GM12801 (cell line): ENCODE data around the gene LTBP4.

Experiments used
- TF ChIP-seq, protein P1 (sequence below): IDR thresholded peaks from one replicate; pipeline ENCODE4 v1.5.1; 2011; ENCODE audit warnings: control low read depth; ENCODE audit not compliant: insufficient read length; ENCODE audit errors: extremely low read depth

LTBP4 gene

DNA sequence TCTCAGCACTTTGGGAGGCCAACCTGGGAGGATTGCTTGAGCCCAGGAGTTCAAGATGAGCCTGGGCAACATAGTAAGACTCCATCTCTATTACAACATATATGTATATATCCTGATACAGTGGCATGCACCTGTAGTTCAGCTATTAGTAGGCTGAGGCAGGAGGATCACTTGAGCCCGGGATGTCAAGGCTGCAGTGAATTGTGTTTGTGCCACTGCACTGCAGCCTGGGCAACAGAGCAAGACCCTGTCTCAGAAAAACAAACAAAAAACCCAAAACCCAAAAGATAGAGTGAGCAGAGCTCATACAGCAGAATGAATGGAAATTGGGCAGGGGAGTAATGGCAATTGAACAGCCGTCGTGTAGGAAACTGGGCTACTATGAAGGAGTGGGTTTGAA lies 41.8 kb upstream of the LTBP4 start:
- TF ChIP-seq, protein P1, sequence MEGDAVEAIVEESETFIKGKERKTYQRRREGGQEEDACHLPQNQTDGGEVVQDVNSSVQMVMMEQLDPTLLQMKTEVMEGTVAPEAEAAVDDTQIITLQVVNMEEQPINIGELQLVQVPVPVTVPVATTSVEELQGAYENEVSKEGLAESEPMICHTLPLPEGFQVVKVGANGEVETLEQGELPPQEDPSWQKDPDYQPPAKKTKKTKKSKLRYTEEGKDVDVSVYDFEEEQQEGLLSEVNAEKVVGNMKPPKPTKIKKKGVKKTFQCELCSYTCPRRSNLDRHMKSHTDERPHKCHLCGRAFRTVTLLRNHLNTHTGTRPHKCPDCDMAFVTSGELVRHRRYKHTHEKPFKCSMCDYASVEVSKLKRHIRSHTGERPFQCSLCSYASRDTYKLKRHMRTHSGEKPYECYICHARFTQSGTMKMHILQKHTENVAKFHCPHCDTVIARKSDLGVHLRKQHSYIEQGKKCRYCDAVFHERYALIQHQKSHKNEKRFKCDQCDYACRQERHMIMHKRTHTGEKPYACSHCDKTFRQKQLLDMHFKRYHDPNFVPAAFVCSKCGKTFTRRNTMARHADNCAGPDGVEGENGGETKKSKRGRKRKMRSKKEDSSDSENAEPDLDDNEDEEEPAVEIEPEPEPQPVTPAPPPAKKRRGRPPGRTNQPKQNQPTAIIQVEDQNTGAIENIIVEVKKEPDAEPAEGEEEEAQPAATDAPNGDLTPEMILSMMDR, result no peak

DNA sequence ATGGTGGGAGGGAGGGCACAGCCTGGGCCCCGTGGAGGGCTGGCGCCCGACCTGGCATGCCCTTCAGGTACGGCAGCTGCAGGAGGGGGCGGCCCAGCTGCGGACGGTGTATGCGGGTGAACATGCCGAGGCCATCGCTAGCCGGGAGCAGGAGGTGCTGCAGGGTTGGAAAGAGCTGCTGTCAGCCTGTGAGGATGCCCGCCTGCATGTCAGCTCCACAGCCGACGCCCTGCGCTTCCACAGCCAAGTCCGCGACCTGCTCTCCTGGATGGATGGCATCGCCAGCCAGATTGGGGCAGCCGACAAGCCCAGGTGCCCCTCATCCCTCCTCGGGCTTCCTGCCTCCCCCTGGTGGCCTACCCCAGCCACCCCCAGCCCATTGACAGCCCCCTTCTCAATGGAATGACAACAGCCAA lies 41.1 kb upstream of the LTBP4 start:
- TF ChIP-seq, protein P1, result no peak

DNA sequence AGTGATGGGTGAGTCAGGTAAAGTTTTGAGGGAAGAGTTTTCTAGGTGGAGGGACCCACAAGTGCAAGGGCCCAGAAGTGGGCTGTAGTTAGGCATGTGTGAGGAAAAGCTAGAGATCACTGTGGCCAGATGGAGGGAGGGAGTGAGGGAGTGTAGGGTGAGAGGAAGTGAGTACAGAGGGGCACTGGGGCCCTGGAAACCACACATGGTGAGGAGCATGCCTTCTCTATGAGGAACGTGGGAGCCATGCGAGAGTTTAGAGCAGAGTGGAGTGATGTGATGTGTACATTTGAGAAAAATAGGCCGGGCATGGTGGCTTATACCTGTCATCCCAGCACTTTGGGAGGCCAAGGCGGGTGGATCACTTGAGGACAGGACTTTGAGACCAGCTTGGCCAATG lies 39.2 kb upstream of the LTBP4 start:
- TF ChIP-seq, protein P1, result no peak

DNA sequence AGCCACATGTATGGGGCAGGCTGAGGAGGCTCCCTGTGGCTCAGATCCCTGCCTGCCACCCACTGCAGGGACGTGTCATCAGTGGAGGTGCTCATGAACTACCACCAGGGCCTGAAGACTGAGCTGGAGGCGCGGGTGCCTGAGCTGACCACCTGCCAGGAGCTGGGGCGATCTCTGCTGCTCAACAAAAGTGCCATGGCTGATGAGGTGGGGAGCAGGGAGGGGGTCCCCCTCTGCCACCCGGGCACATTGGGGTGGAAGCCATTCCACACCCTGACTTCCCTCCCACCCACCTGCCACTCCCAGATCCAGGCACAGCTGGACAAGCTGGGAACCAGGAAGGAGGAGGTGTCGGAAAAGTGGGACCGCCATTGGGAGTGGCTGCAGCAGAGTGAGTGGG lies 35.8 kb upstream of the LTBP4 start:
- TF ChIP-seq, protein P1, result no peak

DNA sequence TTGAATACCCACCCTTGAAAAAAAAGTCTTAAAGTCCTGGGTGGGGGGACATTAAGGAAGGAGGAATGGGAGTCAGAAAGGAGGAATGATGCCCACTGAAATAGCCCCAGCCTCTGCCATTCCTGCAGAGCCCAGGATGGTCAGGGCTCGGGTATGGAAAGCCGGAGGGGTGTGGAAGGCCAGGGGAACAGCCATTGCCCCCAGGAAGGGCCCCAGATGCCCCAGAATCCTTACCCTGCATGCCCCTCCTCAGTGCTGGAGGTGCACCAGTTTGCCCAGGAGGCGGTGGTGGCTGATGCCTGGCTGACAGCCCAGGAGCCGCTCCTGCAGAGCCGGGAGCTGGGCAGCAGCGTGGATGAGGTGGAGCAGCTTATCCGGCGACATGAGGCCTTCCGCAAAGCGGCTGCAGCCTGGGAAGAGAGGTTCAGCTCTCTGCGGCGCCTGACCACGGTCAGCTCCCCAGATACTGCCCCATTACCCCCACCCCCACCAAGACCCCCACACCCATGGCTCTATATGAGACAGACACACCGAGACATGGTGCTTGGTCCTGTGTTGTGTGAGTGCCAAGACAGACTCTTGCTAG lies 35.2 kb upstream of the LTBP4 start:
- TF ChIP-seq, protein P1, result no peak

DNA sequence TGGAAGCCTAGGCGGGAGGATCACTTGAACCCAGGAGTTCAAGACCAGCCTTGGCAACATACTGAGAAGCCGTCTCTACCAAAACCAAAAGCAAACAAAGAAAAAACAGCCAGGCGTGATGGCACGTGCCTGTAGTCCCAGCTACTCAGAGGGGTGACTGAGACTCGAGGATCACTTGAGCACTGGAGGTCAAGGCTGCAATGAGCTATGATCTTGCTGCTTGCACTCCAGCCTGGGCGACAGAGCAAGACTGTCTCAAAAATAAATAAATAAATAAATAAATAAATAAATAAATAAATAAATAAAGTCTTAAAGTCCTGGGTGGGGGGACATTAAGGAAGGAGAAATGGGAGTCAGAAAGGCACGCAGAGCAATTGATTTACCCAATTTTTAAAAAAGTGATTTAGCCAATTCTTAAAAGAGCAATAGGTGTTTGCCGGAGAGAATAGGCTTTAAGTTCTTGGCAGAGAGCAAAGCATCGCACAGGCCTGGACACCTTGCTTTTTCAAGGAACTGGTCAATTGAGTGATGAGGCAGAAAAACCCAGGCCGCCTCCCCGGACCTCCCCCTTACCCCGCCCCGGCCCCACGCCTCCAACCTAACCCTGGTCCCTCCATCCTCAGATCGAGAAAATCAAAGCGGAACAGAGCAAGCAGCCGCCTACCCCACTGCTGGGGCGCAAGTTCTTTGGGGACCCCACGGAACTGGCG lies 34.0 kb upstream of the LTBP4 start:
- TF ChIP-seq, protein P1, result no peak

DNA sequence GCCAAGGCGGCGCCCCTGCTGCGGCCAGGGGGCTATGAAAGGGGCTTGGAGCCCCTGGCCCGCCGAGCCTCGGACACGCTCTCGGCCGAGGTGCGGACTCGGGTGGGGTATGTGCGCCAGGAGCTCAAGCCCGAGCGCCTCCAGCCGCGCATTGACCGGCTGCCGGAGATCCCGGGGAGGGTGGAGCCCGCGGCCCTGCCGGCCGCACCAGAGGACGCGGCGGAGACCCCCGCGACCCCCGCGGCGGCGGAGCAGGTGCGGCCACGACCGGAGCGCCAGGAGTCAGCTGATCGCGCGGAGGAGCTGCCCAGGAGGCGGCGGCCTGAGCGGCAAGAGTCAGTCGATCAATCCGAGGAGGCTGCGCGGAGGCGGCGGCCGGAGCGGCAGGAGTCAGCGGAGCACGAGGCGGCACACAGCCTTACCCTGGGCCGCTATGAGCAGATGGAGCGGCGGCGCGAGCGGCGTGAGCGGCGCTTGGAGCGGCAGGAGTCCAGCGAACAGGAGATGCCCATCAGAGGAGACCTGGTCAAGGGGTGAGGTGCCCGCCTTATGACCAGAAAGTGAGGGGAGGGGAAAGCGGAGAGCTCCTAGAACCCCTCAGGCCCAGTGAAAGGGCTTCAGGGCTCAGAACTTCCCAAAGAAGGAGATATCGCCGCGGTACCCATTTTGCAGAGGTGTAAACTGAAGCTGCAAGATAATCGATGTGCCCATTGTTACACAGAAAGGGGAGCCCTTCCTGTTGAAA lies 33.2 kb upstream of the LTBP4 start:
- TF ChIP-seq, protein P1, result no peak
